Subcutaneous adipose tissue (tissue), 4 donors: ENCODE measurements around the gene CPNE4. TPM values are rescaled to one million over a fixed set of nuclear protein-coding genes. Genes with fewer than 3 reads are reported as not detected.

Source experiments
- CTCF ChIP-seq: fragments of 450-650 bp; IDR thresholded peaks from one replicate; pipeline ENCODE4 v1.5.1; 2016; ENCODE audit warnings: low read depth, mild to moderate bottlenecking, control low read depth, antibody characterized with exemption, moderate library complexity
- total RNA-seq, 4 donors: library from RNA; depleted of rRNA; stranded (reverse); fragments of >200 nt; gene quantifications; one replicate each; pipeline ENCODE4 v1.1.0, GENCODE V29; 2016

The CPNE4 gene
- total RNA-seq, 4 donors from 2014 or later = not detected

- no peak for TF ChIP-seq CTCF
Measured at GRCh38 chr3:131694376-131694775, 340.4 kb downstream of the CPNE4 start.

DNA sequence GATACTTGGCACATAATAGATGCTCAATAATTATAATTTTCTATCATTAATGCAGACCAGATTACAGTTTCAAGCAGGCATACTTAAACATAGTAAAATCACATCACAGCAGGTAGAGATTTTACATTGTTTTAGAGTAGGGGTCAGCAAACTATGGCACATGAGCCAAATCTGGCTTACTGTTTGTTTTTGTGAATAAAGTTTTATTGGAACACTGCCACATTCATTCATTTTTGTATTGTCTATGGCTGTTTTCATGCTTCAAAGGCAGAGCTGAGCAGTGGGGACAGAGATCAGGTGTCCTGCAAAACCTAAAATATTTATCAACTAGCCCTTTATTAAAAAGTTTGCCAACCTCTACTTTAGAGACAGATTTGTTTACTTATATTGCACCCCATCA is 342.5 kb downstream of the CPNE4 start:
- no peak for TF ChIP-seq CTCF

DNA sequence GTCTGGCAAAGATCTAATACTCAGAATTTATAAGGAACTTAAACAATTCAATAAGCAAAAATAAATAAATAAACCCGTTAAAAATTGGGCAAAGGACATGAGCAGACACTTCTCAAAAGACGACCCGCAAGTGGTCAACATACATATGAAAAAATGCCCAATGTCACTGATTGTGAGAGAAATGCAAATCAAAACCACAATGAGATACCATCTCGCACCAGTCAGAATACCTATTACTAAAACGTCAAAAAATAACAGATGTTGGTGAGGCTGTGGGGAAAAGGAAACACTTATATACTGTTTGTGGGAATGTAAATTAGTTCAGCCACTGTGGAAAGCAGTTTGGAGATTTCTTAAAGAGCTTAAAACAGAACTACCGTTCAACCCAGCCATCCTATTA is 344.0 kb downstream of the CPNE4 start:
- TF ChIP-seq CTCF = no peak

DNA sequence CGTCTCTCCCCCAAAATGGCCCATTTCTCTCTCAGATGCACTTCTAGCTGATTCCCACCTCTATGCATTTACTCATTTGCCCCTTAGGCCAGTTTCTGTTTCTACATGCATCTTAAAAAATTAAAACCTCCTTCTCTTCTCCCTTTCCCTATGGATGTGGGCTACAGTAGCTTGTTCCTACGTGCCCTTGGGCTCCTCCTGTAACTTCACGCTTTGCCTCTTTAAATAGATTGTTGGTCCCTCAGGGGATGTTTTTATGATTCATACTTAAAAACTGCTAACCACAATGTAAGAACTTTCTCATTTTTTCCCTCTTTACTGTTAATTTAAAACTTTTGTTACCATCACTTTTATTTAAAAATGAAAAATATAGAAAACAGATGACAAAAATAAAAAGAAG is 346.4 kb downstream of the CPNE4 start:
- TF ChIP-seq CTCF = no peak

DNA sequence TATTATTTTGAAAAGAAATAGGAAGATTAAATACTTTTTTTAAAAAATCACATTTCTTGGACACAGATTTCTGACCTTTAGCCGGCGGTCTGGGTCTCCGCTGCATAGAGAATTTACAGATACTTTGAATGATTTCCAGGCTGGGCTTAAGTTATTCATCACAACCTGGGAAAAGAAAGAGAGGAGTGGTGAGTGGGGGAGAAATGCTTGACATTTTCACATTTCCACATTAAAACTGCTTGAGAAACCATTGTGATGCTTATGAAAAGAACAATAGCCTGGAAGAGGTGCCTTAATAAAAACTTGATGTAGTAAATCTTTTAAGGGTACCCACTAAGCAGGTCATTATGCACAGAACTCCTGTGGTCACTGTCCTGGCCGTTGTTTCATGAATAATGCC is 365.2 kb downstream of the CPNE4 start:
- no peak for TF ChIP-seq CTCF

GRCh38 chr3:131658771-131659170 is 376.0 kb downstream of the CPNE4 start:
- no peak for TF ChIP-seq CTCF

DNA sequence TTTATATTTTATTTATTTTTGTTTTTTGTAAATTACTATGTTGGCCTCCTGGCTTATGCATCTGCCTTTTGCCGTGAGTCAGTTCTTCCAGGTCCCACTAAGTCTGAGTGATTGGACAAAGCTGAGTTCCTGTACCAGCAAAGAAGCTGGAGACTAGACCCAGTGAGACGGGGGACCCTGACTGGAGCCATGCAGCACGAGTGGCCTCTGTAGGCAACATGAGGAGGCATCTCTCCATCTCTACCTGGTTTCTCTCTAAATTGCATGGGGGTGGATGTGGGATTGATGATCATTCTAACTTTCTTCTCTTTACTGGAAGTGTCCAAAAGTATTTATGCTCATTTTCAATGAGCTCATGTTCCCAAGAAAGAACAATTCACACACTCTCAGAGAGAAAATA is 376.7 kb downstream of the CPNE4 start:
- TF ChIP-seq CTCF = no peak

DNA sequence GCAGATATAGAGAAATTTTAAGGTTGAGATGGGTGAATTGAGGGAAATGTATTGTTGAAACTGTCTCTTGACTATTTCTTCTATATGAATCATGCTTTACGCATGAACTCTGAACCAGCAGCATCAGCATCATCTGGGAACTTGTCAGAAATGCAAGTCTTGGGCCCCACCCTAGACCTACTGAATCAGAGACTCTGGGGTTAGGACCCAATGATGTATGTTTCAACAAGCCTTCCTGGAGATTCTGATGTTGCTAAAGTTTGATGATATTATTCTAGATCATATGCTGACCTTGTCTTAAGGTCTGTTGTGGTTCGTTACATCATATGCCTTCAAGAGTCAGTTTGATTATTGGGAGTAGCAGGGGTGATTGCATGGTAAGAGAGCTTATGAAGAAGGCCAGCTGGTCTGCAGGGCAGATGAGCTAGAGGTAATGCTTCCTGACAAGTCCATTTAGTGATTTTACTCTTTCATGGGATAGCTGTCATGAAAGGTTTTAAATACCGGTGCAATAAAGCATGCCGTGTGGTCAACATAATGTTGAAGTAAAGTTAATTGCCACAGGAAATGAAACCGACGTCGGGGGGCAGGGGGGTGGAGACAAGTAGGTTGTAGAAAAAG is 379.6 kb downstream of the CPNE4 start:
- no peak for TF ChIP-seq CTCF
